GM19193 (cell line): ENCODE results near the gene LRRC4C.

Experiments used
- POLR2A ChIP-seq: IDR thresholded peaks from 4 replicates; pipeline ENCODE4 v1.6.1; 2011; ENCODE audit not compliant: insufficient read depth, insufficient read length; ENCODE audit errors: extremely low read depth

Gene LRRC4C

DNA sequence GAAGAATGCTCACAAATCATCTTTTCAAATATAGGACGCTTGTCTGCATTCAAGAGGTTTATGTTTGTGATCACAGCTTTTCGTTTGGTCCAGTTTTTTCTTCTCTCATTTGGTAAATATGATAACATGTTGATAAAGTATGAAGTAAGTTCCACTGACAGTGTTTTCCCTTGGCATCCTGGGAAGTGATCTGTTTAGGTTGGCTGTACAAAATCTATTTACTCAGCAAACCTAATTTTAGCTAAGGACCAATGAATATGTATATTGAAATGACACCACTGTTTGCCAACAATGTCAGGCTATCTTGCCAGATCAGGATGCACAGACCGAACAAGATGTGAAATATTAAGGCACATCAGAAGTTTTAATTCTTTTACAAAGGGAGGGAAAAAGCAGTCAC is 1230.8 kb downstream of the LRRC4C start:
- no peak for TF ChIP-seq POLR2A

DNA sequence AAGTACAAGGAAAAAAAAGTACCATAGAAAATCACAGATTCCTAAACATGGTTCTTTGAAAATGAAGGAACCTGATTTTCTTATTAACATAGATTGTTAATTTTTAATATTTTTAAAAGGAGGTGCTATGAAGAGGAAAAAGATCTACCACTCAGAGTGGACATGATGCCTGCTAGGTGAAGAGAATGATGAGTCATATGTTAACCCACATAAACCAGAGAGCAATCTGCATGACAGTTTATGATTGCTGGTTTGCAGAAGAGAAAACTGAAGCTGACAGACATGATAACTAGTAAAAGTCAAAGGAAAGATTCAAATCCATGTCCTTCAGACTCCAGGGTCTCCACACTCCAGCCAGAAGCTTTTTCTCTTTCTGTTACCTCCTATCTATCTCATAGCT is 1231.7 kb downstream of the LRRC4C start:
- no peak for TF ChIP-seq POLR2A

DNA sequence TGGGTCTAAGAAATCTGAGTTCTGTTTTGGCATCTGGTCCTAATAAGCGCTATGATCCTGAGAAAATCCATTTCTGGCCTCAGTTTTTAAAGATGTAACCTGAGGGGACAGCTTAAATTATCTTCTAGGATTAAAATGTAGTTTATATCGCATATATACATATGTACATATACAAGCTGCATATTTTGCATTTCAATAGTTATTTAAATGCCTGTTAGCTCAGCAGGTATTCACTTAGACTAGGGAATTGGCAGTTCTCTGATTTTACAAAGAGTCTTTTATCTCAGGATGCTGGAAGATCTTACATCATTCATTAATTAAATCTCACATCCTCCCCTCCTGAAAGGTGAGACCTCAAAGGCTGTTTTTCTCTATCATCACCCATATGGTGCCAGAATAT is 1232.8 kb downstream of the LRRC4C start:
- no peak for TF ChIP-seq POLR2A

DNA sequence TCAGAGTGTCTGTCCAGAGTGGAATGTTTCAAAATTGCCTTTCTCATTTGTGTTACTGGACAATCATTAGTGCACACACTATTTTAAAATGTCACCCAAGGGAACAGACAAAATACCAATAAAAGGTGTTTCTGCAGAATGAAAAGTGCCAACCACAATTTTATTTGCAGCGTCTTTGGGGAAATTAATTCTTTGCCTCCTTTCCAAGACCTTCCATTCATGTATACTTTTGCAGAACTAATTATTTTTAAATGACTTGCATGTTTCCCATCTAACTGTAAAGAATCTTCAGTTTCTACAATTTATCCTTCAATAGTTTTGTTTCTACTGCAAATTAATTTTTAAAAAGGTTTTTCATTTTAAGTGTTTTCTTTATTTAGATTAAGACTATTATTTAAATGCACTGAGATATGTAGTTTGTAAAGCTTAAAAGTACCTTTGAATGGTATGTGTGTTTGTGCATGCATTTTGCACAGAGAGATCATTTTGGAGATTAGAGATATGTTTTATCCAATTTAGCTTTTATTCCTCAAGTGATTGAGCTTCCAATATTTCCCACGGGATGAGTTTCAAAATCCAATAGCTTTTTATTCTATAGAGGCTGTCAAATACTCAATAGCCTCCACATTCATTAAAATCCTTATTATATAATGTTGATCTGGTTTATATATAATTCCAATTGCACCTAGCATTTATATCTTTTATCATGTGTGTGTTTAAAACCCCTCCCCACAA is 1235.7 kb downstream of the LRRC4C start:
- no peak for TF ChIP-seq POLR2A

DNA sequence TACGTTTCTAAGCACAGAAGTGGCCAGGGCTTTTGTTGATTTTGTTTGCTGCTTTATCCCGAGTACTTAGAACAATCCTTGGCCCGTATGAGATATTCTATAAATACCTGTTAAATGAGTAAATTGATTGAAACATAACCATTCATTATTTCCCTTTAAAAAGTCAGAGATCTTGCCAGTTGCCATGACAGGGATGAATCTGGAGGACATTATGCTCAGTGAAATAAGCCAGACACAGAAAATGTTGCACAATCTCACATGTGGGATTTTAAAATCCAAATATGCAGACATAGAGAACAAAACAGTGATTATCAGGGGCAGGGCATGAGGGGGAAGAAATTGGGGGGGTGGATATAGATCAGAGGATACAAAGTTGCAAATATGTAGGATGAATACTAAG is 1240.1 kb downstream of the LRRC4C start:
- no peak for TF ChIP-seq POLR2A

DNA sequence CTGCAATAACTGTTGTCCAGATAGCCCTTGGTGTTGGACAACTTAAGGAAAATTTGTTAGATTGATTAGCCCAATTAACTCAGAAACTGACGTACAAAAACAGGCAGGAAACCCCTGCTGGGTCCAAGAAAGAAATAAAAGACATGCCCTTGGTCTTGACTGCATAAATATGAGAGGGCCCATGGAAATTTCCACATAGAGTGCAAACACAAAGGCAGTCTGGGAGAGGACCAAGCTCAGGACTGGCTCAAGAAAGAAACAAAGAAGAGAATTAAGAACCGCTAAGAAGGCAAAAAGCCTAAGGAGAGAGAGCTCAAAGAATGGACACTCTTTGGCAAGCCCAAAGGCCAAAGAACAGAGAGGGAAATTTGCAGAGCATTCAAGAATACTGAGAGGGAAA is 1243.9 kb downstream of the LRRC4C start:
- TF ChIP-seq POLR2A: no peak

DNA sequence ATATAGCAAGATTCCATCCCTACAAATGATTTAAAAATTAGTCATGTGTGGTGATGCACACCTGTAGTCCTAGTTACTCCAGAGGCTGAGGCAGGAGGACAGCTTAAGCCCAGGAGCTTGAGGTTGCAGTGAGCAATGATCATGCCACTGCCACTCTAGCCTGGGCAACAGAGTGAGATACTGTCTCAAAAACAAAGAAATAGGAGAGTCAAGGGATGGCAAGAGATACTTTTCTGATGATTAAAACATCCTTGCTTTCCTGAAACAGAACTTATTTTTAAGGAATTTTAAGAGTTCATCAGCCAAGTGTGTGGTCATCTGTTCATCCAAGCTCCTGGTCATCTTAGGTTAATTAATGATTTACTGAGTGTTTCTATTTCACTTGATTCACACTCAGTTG is 1252.0 kb downstream of the LRRC4C start:
- TF ChIP-seq POLR2A: no peak

DNA sequence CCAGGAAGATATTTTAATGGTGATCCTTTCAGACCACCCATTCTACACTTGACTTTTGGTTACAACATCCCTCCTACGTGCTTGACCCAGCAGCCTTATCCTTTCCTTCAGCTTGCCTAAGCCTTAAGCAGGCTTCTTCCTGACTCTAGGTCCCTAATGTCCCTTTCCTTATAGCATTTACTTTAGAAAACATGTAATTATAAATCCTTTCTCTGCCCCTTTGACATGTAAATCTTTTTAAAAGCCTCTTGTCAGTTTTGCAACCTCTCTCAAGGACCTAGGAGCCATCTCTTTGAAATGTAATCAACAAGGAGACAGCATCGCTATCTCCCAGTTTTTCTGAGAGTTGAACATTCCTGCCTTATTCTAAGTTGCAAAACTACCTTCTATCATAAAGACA is 1255.2 kb downstream of the LRRC4C start:
- no peak for TF ChIP-seq POLR2A

DNA sequence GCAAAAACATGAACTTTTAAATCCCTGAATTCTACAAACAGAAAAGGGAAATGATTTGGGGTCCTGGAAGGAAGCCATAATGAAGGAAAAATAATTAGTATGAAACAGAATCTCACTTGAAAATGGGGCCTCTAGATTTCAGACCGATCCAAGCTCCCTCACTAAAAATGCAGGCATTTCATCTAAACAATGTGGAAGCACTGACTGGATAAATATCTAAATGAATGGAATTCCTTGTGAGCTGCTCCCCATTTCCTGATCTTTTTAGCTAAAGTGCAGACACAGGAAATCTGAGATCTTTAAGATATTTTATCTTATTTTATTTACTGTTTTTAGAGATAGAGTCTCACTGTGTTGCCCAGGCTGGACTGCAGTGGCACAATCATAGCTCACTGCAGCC is 1255.8 kb downstream of the LRRC4C start:
- no peak for TF ChIP-seq POLR2A

DNA sequence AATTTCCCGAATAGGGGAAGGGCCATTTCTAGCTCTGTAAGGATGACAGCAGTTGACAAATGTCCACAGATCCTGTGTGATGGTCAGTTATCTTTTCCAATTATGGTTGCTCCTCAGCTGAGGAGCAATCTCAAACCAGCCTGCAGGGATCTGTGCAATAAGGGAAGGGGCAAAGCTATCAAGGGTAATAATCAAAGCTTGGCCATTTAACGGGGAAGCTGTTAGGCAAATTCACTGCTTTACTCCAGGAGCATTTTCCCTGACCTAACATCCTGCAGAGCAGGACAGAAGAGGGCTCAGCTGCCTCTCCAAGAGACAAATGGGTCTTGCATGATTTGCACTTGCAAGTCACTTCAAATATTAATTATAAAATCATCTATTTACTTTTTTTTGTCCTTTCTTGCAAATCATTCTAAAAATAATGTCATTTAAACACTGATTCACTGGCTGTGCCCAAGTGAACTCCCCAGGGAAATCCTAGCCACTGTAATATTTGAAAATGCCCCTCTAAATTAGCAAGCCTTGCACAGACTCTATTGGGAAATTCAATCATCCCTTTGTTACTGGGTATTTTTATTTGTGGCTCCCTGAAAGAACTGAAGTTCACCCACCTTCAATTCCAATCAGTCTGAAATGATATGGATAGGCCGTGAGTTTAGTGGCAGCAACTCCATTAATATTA is 1256.7 kb downstream of the LRRC4C start:
- TF ChIP-seq POLR2A: no peak

DNA sequence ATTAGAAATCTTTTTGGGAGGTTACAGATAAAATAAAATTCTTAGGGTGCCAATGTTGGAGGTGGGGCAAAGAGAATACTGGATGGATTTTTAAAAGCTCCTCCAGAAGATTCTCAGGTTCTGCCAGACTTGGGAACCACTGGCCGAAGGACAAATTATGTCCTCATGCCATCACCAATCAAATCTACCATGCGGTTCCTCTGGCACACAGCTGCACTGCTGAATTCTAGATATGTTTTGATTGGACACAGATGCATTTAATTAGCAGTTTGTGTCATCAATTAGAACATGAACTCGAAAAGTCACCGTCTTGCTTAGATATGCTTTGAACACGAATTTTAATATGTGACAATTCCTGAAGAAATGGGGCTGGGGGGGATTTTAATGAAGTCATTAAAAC is 1269.2 kb downstream of the LRRC4C start:
- TF ChIP-seq POLR2A: no peak

DNA sequence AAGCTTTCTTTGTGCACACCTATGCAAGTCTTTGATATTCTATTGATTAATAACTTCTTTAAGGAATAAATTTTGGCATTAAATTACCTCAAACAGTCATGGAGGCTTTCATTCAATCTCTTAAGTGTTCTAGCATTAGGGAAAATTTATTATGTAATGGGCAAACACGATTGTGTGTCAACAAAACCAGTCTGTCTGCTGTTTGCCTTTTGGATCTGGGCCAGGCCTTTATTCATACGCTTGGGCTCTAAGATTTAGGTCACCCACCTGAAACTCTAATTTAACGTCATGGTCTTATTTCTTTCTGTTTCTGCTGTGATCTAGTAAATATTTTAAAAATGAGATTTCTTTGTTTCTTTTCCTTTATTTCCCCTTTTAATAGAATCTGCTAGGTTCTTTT is 1270.6 kb downstream of the LRRC4C start:
- TF ChIP-seq POLR2A: no peak

DNA sequence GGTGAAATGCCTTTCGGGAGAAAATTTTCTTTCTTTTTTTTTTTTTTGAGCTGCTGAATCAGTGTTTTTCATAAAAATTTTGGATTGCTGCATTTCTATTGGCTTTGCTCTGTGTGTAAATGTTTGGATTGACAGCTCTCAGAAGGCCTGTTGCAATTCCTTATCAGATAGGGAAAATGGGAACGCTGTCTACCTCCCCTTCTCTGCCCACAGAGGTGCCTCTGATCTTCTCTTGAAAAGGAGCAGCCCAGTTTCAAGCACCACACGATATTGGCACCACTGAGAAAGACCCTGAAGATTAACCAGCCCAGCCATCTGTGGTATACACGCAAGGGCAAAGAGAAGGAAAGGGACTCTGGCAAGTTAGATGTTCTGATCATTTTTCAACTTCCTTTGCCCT is 1272.2 kb downstream of the LRRC4C start:
- no peak for TF ChIP-seq POLR2A

DNA sequence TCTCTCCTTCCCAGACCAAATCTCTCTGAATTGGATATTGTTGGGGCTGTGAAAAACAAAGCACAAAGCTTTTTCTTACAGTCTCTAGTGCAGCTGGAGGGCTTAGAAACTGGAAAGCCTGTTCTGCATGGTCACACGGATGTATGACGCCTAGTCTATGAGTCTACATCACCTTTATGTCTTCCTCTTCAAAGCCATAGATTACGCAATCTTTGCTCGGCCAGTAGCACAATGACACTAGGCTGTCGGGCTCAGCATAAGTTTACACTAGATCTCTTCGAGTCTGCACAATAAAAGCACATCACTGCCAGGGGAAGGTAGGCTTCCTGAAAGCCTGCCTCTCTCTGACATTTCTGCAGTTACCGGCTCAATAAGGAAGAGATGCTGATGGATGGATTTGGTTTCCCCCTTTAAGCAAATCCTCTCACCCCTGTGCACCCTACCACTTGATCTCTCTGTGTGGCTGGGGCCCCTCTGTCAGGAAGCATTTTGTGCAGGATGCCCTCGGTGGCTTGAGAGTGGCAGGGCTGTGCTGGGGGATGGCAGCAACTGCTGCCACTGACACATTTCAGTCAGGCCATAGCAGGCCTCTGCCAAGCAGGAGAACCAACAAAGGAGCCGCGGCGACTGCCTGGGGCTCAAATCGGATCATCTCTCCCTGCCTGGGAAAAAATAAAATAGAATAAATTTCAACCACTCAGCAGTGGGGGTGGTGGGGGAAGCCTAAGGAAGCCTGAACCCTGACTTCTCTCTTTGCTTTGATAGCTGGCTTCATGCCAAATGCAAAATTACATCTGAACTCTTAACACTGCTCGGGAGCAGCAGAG is 1272.8 kb downstream of the LRRC4C start:
- no peak for TF ChIP-seq POLR2A

DNA sequence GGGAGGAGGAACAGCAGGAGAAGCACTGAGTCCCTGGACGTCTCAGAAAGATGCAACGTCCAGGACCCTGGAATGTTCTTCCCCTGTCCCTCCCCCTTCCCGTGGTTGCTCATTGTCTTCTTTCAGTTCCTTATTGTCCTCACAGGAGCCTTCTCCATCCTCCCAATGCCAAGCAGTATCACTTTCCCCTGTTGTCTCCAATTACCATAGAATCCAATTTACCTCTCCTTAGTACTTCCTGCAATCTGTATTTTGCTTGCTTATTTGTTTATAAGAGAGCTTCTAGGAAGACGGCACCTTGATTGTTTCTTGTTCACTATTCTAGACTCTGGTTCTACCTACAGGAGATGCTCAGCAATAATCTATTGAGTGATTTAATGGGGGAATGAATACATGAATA is 1273.7 kb downstream of the LRRC4C start:
- TF ChIP-seq POLR2A: no peak
